GM12801 (cell line): ENCODE data around the gene UBE2D3.

Experiments used
- CTCF ChIP-seq: IDR thresholded peaks from one replicate; pipeline ENCODE4 v1.5.1; 2011; ENCODE audit warnings: control low read depth; ENCODE audit not compliant: insufficient read length; ENCODE audit errors: extremely low read depth

UBE2D3 gene

GRCh38 chr4:102759831-102760644, 67.3 kb downstream of the UBE2D3 start:
- no peak for TF ChIP-seq CTCF

GRCh38 chr4:102758241-102759160, 68.8 kb downstream of the UBE2D3 start:
- TF ChIP-seq CTCF, result no peak

GRCh38 chr4:102757681-102758080, 69.7 kb downstream of the UBE2D3 start:
- TF ChIP-seq CTCF, result no peak

GRCh38 chr4:102754044-102754443, 73.3 kb downstream of the UBE2D3 start:
- TF ChIP-seq CTCF, result no peak

GRCh38 chr4:102751941-102752340, 75.4 kb downstream of the UBE2D3 start:
- TF ChIP-seq CTCF, result no peak
